ENCODE results near the gene TMEM40.
"Not testable (repeated sequence)": the region's sequence is repeated elsewhere in the genome, so short reads cannot be mapped to it uniquely, and the experiment has no call there.

Gene TMEM40

GRCh38 chr3:12793701-12794100, 34.6 kb upstream of the TMEM40 start:
- Mint-ChIP-seq H3K9me3 (no peaks in the 10 kb centered on the region), H3K36me3 (ENCODE audit: insufficient read depth) (peaks cover 4% of the 10 kb centered on the region), H3K27ac (ENCODE audit: low read depth) (no peak overlapping the region), H3K4me1 (peaks cover 7% of the 10 kb centered on the region), H3K27me3 (peaks cover 39% of the 10 kb centered on the region), H3K4me3 (no peak overlapping the region)
- ATAC-seq (replicated peaks; ENCODE audit: extremely low read depth, poor library complexity, severe bottlenecking) (no peak), DNase-seq (ENCODE audit: low spot score in 2 of 2) (no peak)

DNA sequence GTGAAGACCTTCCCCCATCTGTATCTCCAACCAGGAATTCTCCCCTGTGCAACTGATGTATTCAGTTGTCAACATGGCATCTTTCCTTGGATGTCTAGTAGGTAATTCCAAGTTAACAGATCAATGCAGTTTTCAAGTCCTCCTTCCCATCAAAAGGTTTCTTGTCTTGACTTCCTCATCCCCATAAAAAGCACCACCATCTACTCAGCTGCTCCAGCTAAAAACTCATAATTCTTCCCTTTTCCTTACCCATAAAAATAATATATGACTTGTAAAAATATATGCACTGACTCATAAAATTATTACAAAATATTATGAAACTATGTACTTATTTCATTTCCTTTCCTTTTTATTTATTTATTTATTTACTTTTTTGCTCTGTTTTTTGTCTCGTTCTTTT, 32.4 kb upstream of the TMEM40 start:
- no peaks in the 10 kb centered on the region for H3K4me1 Mint-ChIP-seq
- H3K9me3 Mint-ChIP-seq = no peaks in the 10 kb centered on the region
- ATAC-seq (replicated peaks; ENCODE audit: extremely low read depth, poor library complexity, severe bottlenecking) = no peak
- H3K4me3 Mint-ChIP-seq = no peak overlapping the region
- H3K36me3 Mint-ChIP-seq (ENCODE audit: insufficient read depth) = no peaks in the 10 kb centered on the region
- no peak overlapping the region for H3K27ac Mint-ChIP-seq (ENCODE audit: low read depth)
- no peak for DNase-seq (ENCODE audit: low spot score in 2 of 2)
- H3K27me3 Mint-ChIP-seq = peaks cover 38% of the 10 kb centered on the region

- DNase-seq (ENCODE audit: low spot score in 2 of 2); H3K4me1 Mint-ChIP-seq; H3K27ac Mint-ChIP-seq (ENCODE audit: low read depth); H3K4me3 Mint-ChIP-seq; H3K36me3 Mint-ChIP-seq (ENCODE audit: insufficient read depth); H3K9me3 Mint-ChIP-seq; ATAC-seq (replicated peaks; ENCODE audit: extremely low read depth, poor library complexity, severe bottlenecking): not testable (repeated sequence)
- H3K27me3 Mint-ChIP-seq = peaks cover 53% of the 10 kb centered on the region
Measured at GRCh38 chr3:12787967-12788690, 29.1 kb upstream of the TMEM40 start.

DNA sequence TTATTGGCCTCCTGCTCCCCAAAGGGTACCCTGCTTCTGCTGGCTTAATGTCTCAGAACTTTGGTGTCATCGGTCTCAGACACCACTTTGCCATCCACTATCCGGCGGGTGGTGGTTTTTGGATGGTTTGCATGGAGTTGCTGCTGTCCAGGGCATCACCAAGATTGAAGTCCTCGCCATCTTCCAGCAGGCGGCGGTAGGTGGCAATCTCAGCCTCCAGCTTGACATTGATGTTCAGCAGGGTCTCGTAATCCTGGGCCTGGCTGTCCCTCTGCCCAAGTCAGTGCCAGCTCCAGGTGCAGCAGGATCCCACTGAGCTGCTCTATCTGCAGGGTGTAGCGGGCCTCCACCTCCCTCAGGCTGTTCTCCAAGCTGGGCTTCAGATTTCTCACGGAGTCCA, 28.3 kb upstream of the TMEM40 start:
- peaks cover 56% of the 10 kb centered on the region for H3K27me3 Mint-ChIP-seq
- H3K4me3 Mint-ChIP-seq; H3K4me1 Mint-ChIP-seq; ATAC-seq (replicated peaks; ENCODE audit: extremely low read depth, poor library complexity, severe bottlenecking); DNase-seq (ENCODE audit: low spot score in 2 of 2); H3K9me3 Mint-ChIP-seq; H3K36me3 Mint-ChIP-seq (ENCODE audit: insufficient read depth); H3K27ac Mint-ChIP-seq (ENCODE audit: low read depth): not testable (repeated sequence)

DNA sequence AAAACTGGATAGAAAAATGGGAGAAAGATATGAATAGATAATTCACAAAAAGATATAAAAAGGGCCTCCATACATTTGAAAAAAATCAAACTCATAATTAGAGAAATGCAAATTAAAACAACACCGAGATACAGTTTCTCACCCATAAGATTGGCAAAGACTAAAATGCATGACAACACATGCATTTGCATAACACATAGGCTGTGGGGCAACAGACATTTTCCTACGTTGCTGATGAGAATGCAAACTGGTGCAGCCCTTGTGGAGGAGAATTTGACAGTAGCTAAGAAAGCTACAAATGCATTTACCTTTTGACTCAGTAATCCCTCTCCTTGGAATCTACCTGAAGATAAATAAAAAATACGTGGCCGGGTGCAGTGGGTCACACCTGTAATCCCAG, 26.0 kb upstream of the TMEM40 start:
- Mint-ChIP-seq H3K4me1 (no peaks in the 10 kb centered on the region), H3K27ac (ENCODE audit: low read depth) (no peak overlapping the region), H3K27me3 (peaks cover 72% of the 10 kb centered on the region), H3K9me3 (no peaks in the 10 kb centered on the region), H3K36me3 (ENCODE audit: insufficient read depth) (no peaks in the 10 kb centered on the region), H3K4me3 (no peak overlapping the region)
- ATAC-seq (replicated peaks; ENCODE audit: extremely low read depth, poor library complexity, severe bottlenecking) = no peak
- DNase-seq (ENCODE audit: low spot score in 2 of 2) = no peak

DNA sequence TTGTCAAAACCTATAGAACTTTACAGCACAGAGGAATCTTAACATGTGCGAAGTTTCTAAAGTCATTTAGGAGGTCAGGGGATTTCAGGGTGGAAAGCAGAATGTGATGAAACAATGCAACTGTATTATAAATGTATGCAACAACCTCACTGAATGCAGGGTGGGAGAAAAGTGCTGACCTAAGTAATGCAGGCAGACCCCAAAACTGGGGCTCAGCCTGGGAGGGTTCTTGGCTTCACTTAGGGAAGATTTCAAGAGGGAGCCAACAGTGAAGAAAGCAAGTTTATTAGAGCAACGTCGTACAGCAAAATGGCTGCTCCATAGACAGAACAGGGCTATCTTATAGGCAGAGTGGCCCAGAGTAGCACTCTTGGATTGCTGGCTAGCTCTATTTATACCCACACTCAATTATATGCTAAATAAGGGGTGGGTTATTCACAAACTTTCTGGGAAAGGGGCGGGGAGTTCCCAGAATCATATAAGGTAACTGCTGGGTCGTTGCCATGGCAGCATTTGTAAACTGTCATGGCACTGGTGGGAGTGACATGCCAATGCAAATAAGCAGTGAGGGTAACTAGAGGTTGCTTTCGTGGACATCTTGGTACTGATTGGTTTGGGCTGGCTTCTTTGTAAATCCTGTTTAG, 23.2 kb upstream of the TMEM40 start:
- Mint-ChIP-seq H3K4me1 (no peaks in the 10 kb centered on the region), H3K36me3 (ENCODE audit: insufficient read depth) (no peaks in the 10 kb centered on the region), H3K9me3 (no peaks in the 10 kb centered on the region), H3K27me3 (peaks cover 82% of the 10 kb centered on the region), H3K27ac (ENCODE audit: low read depth) (no peak overlapping the region), H3K4me3 (no peak overlapping the region)
- ATAC-seq (replicated peaks; ENCODE audit: extremely low read depth, poor library complexity, severe bottlenecking) (no peak), DNase-seq (ENCODE audit: low spot score in 2 of 2) (no peak)

DNA sequence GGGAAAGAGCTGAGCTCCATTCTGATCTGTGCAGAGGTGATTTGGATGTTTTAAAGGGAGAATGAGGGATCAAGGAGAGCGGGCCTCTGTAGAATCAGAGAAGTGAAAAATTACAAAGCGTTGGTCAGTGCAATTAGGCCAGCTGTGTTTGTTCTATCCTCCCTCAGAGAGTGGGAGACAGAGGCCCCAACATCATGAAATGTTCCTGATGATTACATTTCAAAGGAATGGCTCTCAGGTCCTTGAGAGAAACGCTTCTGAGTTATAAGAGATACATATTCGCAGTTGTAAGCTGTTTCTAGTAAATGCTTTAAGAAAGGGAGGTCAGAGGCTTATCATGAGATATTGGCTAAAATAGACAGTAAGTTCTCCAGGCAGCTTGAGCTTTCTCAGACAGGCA, 21.7 kb upstream of the TMEM40 start:
- Mint-ChIP-seq H3K27me3 (peaks cover 67% of the 10 kb centered on the region), H3K9me3 (no peaks in the 10 kb centered on the region), H3K36me3 (ENCODE audit: insufficient read depth) (no peaks in the 10 kb centered on the region), H3K4me1 (no peaks in the 10 kb centered on the region), H3K27ac (ENCODE audit: low read depth) (no peak overlapping the region), H3K4me3 (no peak overlapping the region)
- no peak for DNase-seq (ENCODE audit: low spot score in 2 of 2)
- no peak for ATAC-seq (replicated peaks; ENCODE audit: extremely low read depth, poor library complexity, severe bottlenecking)

DNA sequence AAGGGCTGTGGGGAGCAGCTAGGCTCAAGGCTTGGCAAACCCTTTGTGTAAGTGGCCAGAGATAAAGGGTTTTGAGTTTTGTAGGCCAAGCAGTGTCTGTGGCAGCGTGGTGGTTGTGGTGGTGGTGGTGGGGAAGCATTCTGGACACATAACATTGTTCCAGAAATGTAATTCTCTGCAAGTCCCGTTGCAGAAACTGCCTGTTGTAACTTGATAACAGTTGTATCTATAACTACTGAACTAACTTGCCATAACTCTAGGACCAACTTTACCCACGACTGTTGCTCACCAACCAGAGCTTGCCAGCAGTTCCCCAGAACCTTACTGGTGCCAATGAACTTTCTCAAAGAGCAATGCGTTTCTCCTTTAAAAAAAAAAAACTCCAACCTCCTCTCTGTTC, 18.1 kb upstream of the TMEM40 start:
- no peak for ATAC-seq (replicated peaks; ENCODE audit: extremely low read depth, poor library complexity, severe bottlenecking)
- Mint-ChIP-seq H3K36me3 (ENCODE audit: insufficient read depth) (no peaks in the 10 kb centered on the region), H3K4me3 (no peak overlapping the region), H3K9me3 (no peaks in the 10 kb centered on the region), H3K27me3 (peaks cover 58% of the 10 kb centered on the region), H3K27ac (ENCODE audit: low read depth) (no peak overlapping the region), H3K4me1 (no peaks in the 10 kb centered on the region)
- no peak for DNase-seq (ENCODE audit: low spot score in 2 of 2)

- not testable (repeated sequence) for ATAC-seq (replicated peaks; ENCODE audit: extremely low read depth, poor library complexity, severe bottlenecking)
Measured at GRCh38 chr3:12775970-12776369, 16.9 kb upstream of the TMEM40 start.

GRCh38 chr3:12775226-12775625, 16.2 kb upstream of the TMEM40 start:
- H3K9me3 Mint-ChIP-seq = no peaks in the 10 kb centered on the region
- ATAC-seq (replicated peaks; ENCODE audit: extremely low read depth, poor library complexity, severe bottlenecking) (no peak), DNase-seq (ENCODE audit: low spot score in 2 of 2) (no peak)
- no peak overlapping the region for H3K4me3 Mint-ChIP-seq
- H3K27ac Mint-ChIP-seq (ENCODE audit: low read depth) = no peak overlapping the region
- no peaks in the 10 kb centered on the region for H3K36me3 Mint-ChIP-seq (ENCODE audit: insufficient read depth)
- H3K4me1 Mint-ChIP-seq = no peaks in the 10 kb centered on the region
- H3K27me3 Mint-ChIP-seq = peaks cover 53% of the 10 kb centered on the region

More at GRCh38 chr3:12775970-12776369, 16.9 kb upstream of the TMEM40 start:
- not testable (repeated sequence) for H3K36me3 Mint-ChIP-seq (ENCODE audit: insufficient read depth); H3K4me3 Mint-ChIP-seq; H3K9me3 Mint-ChIP-seq; H3K4me1 Mint-ChIP-seq; H3K27ac Mint-ChIP-seq (ENCODE audit: low read depth); DNase-seq (ENCODE audit: low spot score in 2 of 2)
- H3K27me3 Mint-ChIP-seq = peaks cover 58% of the 10 kb centered on the region

DNA sequence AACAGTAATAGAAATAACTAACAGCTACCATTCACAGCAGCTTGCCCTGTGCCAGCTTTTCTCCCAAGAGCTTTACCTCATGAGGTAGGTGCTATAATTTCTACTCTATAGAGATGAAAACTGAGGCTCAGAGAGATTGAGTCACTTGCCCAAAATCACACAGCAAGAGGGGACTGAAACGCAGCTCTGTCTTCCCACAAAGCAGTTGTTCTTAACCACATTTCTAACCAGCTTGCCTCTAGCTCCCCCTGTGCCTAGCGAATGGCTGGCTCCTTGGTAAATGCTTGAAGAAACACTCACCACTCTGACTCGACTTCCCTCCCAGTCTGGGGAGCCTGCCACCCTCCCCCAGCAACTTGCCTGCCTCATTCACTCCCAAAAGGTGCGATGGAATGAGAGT, 15.6 kb upstream of the TMEM40 start:
- no peak for ATAC-seq (replicated peaks; ENCODE audit: extremely low read depth, poor library complexity, severe bottlenecking)
- Mint-ChIP-seq H3K9me3 (no peaks in the 10 kb centered on the region), H3K27ac (ENCODE audit: low read depth) (no peak overlapping the region)

DNA sequence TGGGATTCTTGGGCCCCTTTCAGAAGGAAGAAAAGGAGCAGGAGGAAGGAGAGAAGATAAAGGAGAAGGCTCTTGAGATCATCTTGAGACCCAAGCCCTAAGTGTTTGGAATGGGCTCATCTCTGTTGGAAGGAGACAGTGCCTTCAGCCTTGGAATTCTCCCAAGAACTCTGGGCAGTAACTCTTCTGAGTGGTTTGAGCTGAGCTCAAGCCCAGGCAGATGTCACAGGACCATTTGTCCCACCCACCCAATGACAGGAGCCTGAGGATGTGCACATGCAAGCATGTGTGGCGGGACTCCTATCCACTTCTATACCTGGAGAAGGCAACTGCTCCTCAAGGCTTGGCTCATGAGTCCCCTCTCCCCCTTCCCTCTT, 14.6 kb upstream of the TMEM40 start:
- no peaks in the 10 kb centered on the region for H3K9me3 Mint-ChIP-seq
- ATAC-seq (replicated peaks; ENCODE audit: extremely low read depth, poor library complexity, severe bottlenecking) (no peak), DNase-seq (ENCODE audit: low spot score in 2 of 2) (no peak)
- H3K4me1 Mint-ChIP-seq = no peaks in the 10 kb centered on the region
- H3K27ac Mint-ChIP-seq (ENCODE audit: low read depth) = no peak overlapping the region
- peaks cover 41% of the 10 kb centered on the region for H3K27me3 Mint-ChIP-seq
- H3K4me3 Mint-ChIP-seq = no peak overlapping the region
- no peaks in the 10 kb centered on the region for H3K36me3 Mint-ChIP-seq (ENCODE audit: insufficient read depth)

More for the DNA sequence above, 15.6 kb upstream of the TMEM40 start:
- Mint-ChIP-seq H3K4me3 (no peak overlapping the region), H3K27me3 (peaks cover 47% of the 10 kb centered on the region), H3K4me1 (no peaks in the 10 kb centered on the region), H3K36me3 (ENCODE audit: insufficient read depth) (no peaks in the 10 kb centered on the region)
- DNase-seq (ENCODE audit: low spot score in 2 of 2) = no peak

DNA sequence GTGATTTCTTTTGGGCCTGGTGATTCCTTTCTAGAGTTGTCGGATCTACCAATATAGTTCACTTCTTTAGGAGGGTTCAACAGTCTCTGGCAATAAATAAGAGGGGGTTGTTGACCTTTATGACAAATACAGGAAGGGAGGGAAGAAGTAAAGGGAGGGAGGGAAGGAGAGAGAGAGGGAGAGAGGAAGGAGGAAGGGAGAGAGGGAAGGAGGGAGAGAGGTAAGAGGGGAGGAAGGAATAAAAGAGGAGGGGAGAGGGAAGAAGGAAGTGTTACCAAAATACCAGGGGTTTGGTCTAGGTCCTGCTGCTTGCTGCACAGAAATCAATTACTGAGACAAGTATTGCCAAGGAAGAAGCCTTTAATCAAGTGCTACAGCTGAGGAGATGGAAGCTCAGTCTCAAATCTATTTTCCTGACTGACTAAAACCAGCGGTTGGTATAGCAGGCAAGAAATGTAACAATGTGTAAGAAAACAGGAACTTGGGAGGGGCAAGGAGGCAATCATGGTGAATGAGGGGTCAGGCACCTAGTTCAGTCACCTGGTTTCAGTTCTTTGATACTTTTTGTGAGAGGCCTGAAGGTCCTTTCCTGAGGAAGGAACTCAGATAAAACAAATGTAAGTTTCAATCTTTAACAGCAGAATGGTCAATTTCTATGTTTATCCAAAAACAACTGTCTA, 14.1 kb upstream of the TMEM40 start:
- DNase-seq (ENCODE audit: low spot score in 2 of 2) (no peak), ATAC-seq (replicated peaks; ENCODE audit: extremely low read depth, poor library complexity, severe bottlenecking) (no peak)
- Mint-ChIP-seq H3K36me3 (ENCODE audit: insufficient read depth) (peaks cover under 1% of the 10 kb centered on the region), H3K27ac (ENCODE audit: low read depth) (no peak overlapping the region), H3K4me1 (no peaks in the 10 kb centered on the region), H3K4me3 (no peak overlapping the region), H3K27me3 (peaks cover 41% of the 10 kb centered on the region), H3K9me3 (no peaks in the 10 kb centered on the region)

All from central memory CD8-positive, alpha-beta T cell (primary cell).